NCI-H1092 treated with DMSO at 0.1 percent for 48 hours (cell line): ENCODE data around the gene CENPO.

Experiments
- DNase-seq: peaks from one replicate; lab custom pipeline; 2025; lab: John Stamatoyannopoulos, UW

The CENPO gene

GRCh38 chr2:24837996-24838513 is 44.8 kb downstream of the CENPO start:
- DNase-seq = no peak

GRCh38 chr2:24838541-24838940 is 45.3 kb downstream of the CENPO start:
- no peak for DNase-seq

GRCh38 chr2:24839729-24840128 is 46.5 kb downstream of the CENPO start:
- DNase-seq = no peak

- DNase-seq = no peak
Observed at GRCh38 chr2:24840164-24840869, 47.1 kb downstream of the CENPO start.

- DNase-seq = no peak
Observed at GRCh38 chr2:24840962-24841945, 48.0 kb downstream of the CENPO start.

GRCh38 chr2:24842081-24843050 is 49.1 kb downstream of the CENPO start:
- no peak for DNase-seq

GRCh38 chr2:24843330-24843860 is 50.2 kb downstream of the CENPO start:
- DNase-seq = no peak

- no peak for DNase-seq
Observed at GRCh38 chr2:24844023-24844685, 50.9 kb downstream of the CENPO start.

GRCh38 chr2:24845691-24846090 is 52.5 kb downstream of the CENPO start:
- DNase-seq = no peak

- DNase-seq = no peak
Observed at GRCh38 chr2:24850944-24851343, 57.7 kb downstream of the CENPO start.

GRCh38 chr2:24852026-24852425 is 58.8 kb downstream of the CENPO start:
- DNase-seq = no peak

- no peak for DNase-seq
Observed at GRCh38 chr2:24852431-24853020, 59.3 kb downstream of the CENPO start.

- no peak for DNase-seq
Observed at GRCh38 chr2:24853046-24853445, 59.8 kb downstream of the CENPO start.

GRCh38 chr2:24853996-24854395 is 60.8 kb downstream of the CENPO start:
- no peak for DNase-seq

GRCh38 chr2:24855022-24855622 is 61.9 kb downstream of the CENPO start:
- DNase-seq = no peak

- no peak for DNase-seq
Observed at GRCh38 chr2:24855726-24856125, 62.5 kb downstream of the CENPO start.

GRCh38 chr2:24856791-24857211 is 63.6 kb downstream of the CENPO start:
- DNase-seq = no peak

- DNase-seq = no peak
Observed at GRCh38 chr2:24857746-24858145, 64.5 kb downstream of the CENPO start.

GRCh38 chr2:24858996-24859395 is 65.8 kb downstream of the CENPO start:
- DNase-seq = no peak
